Endothelial cell (in vitro differentiated cells): ENCODE measurements around the gene IMP3. TPM values are rescaled to one million over a fixed set of nuclear protein-coding genes. Genes with fewer than 3 reads are reported as not detected.
A peak's percentile ranks its signal among the peaks of the same experiment; 100 is the strongest.

Experiments
- DNase-seq: peaks from one replicate; pipeline ENCODE4 v3.0.0; 2021; ENCODE audit warnings: low spot score
- H3K27ac Mint-ChIP-seq: one replicate; pipeline ENCODE4 v1.8.0; 2021; ENCODE audit warnings: mixed read lengths, inconsistent platforms; ENCODE audit not compliant: unreplicated experiment
- H3K27me3 Mint-ChIP-seq: one replicate; pipeline ENCODE4 v1.8.0; 2021; ENCODE audit warnings: mild to moderate bottlenecking, moderate library complexity, mixed read lengths, inconsistent platforms; ENCODE audit not compliant: unreplicated experiment
- H3K36me3 Mint-ChIP-seq: one replicate; pipeline ENCODE4 v1.8.0; 2021; ENCODE audit warnings: mild to moderate bottlenecking, low read depth, mixed read lengths, inconsistent platforms; ENCODE audit not compliant: unreplicated experiment
- H3K4me1 Mint-ChIP-seq: one replicate; pipeline ENCODE4 v1.8.0; 2021; ENCODE audit warnings: mild to moderate bottlenecking, mixed read lengths, inconsistent platforms; ENCODE audit not compliant: unreplicated experiment
- H3K4me3 Mint-ChIP-seq: one replicate; pipeline ENCODE4 v1.8.0; 2021; ENCODE audit warnings: mild to moderate bottlenecking, mixed read lengths, inconsistent platforms; ENCODE audit not compliant: unreplicated experiment
- H3K9me3 Mint-ChIP-seq: one replicate; pipeline ENCODE4 v1.8.0; 2021; ENCODE audit warnings: mixed read lengths, inconsistent platforms; ENCODE audit not compliant: unreplicated experiment
- CTCF ChIP-seq: fragments of 200-600 bp; sonication (generic); IDR thresholded peaks from one replicate; pipeline ENCODE4 v1.5.0; 2021; ENCODE audit warnings: antibody characterized with exemption; ENCODE audit not compliant: unreplicated experiment
- total RNA-seq: library from RNA; stranded (reverse); fragmentation: NEBNext Ultra II Directional; extraction: Animal tissue kit (Norgen Biotek cat#: 25700); gene quantifications from one replicate; pipeline ENCODE4 v1.2.1, GENCODE V29; 2021; ENCODE audit not compliant: unreplicated experiment

IMP3 gene
- total RNA-seq, 1 donor from 2014 or later, result 33.5 TPM

GRCh38 chr15:75606711-75607699 lies 33.0 kb downstream of the IMP3 start:
- Mint-ChIP-seq H3K4me1 (no peaks in the 10 kb centered on the region), H3K36me3 (peaks cover 32% of the 10 kb centered on the region), H3K9me3 (no peaks in the 10 kb centered on the region), H3K4me3 (no peak overlapping the region), H3K27me3 (no peaks in the 10 kb centered on the region), H3K27ac (no peak overlapping the region)
- no peak for TF ChIP-seq CTCF
- no peak for DNase-seq

- Mint-ChIP-seq H3K9me3 (no peaks in the 10 kb centered on the region), H3K4me1 (no peaks in the 10 kb centered on the region), H3K27ac (no peak overlapping the region), H3K36me3 (peaks cover 32% of the 10 kb centered on the region), H3K4me3 (no peak overlapping the region), H3K27me3 (no peaks in the 10 kb centered on the region)
- TF ChIP-seq CTCF, result no peak
- no peak for DNase-seq
Observed at GRCh38 chr15:75606026-75606425, 34.0 kb downstream of the IMP3 start.

GRCh38 chr15:75599401-75599800 lies 40.6 kb downstream of the IMP3 start:
- no peak for DNase-seq
- H3K9me3 Mint-ChIP-seq, result no peaks in the 10 kb centered on the region
- H3K27me3 Mint-ChIP-seq, result peaks cover 4% of the 10 kb centered on the region
- no peak overlapping the region for H3K4me3 Mint-ChIP-seq
- TF ChIP-seq CTCF, result no peak
- H3K36me3 Mint-ChIP-seq, result peaks cover 29% of the 10 kb centered on the region
- peaks cover 21% of the 10 kb centered on the region for H3K4me1 Mint-ChIP-seq
- peak overlapping the region; percentile 13 for H3K27ac Mint-ChIP-seq

- H3K27me3 Mint-ChIP-seq, result peaks cover 4% of the 10 kb centered on the region
- peaks cover 30% of the 10 kb centered on the region for H3K36me3 Mint-ChIP-seq
- H3K27ac Mint-ChIP-seq, result no peak overlapping the region
- H3K4me1 Mint-ChIP-seq, result peaks cover 21% of the 10 kb centered on the region
- no peak overlapping the region for H3K4me3 Mint-ChIP-seq
- no peak for DNase-seq
- H3K9me3 Mint-ChIP-seq, result no peaks in the 10 kb centered on the region
- no peak for TF ChIP-seq CTCF
Observed at GRCh38 chr15:75598361-75598760, 41.7 kb downstream of the IMP3 start.
